ENCODE data around the gene B4GALT3.

Gene B4GALT3

GRCh38 chr1:161201836-161202712, 24.8 kb upstream of the B4GALT3 start, which contains the start of gene NDUFS2:
TSS of gene NDUFS2 (plus strand) at chr1:161202367. CDS start at chr1:161202386, 19 bp downstream.
- peak; percentile 97 for DNase-seq

GRCh38 chr1:161200992-161201835, 23.9 kb upstream of the B4GALT3 start:
- DNase-seq, result no peak

- no peak for DNase-seq
Observed at GRCh38 chr1:161200421-161200991, 23.2 kb upstream of the B4GALT3 start.

- DNase-seq, result no peak
Observed at GRCh38 chr1:161199506-161200139, 22.3 kb upstream of the B4GALT3 start.

- no peak for DNase-seq
Observed at GRCh38 chr1:161198897-161199431, 21.7 kb upstream of the B4GALT3 start, which contains the start of gene ADAMTS4. TSS of gene ADAMTS4 (minus strand) at chr1:161199054. CDS start at chr1:161198627, 427 bp downstream.

GRCh38 chr1:161198194-161198896, 21.0 kb upstream of the B4GALT3 start:
- no peak for DNase-seq

- DNase-seq, result no peak
Observed at GRCh38 chr1:161197560-161198193, 20.4 kb upstream of the B4GALT3 start.

- DNase-seq, result no peak
Observed at GRCh38 chr1:161196521-161197451, 19.5 kb upstream of the B4GALT3 start.

GRCh38 chr1:161196111-161196510, 18.8 kb upstream of the B4GALT3 start:
- no peak for DNase-seq

- DNase-seq, result no peak
Observed at GRCh38 chr1:161195171-161195570, 17.9 kb upstream of the B4GALT3 start.

GRCh38 chr1:161193561-161194235, 16.4 kb upstream of the B4GALT3 start:
- DNase-seq, result no peak

GRCh38 chr1:161192476-161193465, 15.5 kb upstream of the B4GALT3 start:
- DNase-seq, result peak; percentile 78 to 81

- DNase-seq, result no peak
Observed at GRCh38 chr1:161191971-161192370, 14.7 kb upstream of the B4GALT3 start.

GRCh38 chr1:161190962-161191521, 13.7 kb upstream of the B4GALT3 start:
- DNase-seq, result no peak

- DNase-seq, result no peak
Observed at GRCh38 chr1:161189036-161189435, 11.7 kb upstream of the B4GALT3 start.

GRCh38 chr1:161188381-161188780, 11.1 kb upstream of the B4GALT3 start:
- no peak for DNase-seq

- DNase-seq, result no peak
Observed at GRCh38 chr1:161187311-161187710, 10.0 kb upstream of the B4GALT3 start.
